GM12878 (cell line): ENCODE measurements around the gene MICALL2. TPM values are rescaled to one million over a fixed set of nuclear protein-coding genes. Genes with fewer than 3 reads are reported as not detected.

Source experiments
- ATAC-seq: fragments of 200-7000 bp; cut with Tn5 transposase; 3 replicates; pipeline ENCODE4 v1.9.1; 2020; ENCODE audit warnings: mild to moderate bottlenecking, moderate library complexity
- BruUV-seq: library from RNA; stranded (reverse); fragments of 400-500 nt; replicated peaks from 2 replicates; lab custom pipeline; 2021; lab: Mats Ljungman, UMichigan
- CTCF ChIA-PET: fragments of 300-600 bp; sonication (Branson Sonifier 250); formaldehyde crosslinking; extraction: SDS; loops from one replicate; lab custom pipeline; 2021; ENCODE audit warnings: inconsistent platforms; lab: Yijun Ruan, JAX
- POLR2A ChIA-PET: fragments of 350-600 bp; formaldehyde crosslinking; extraction: SDS; loops from one replicate; lab custom pipeline; 2021; ENCODE audit warnings: inconsistent platforms; lab: Charles Lee
- RAD21 ChIA-PET: fragments of 300-600 bp; sonication (Branson Sonifier 250); formaldehyde crosslinking; loops from one replicate; lab custom pipeline; 2023; ENCODE audit warnings: antibody characterized with exemption; ENCODE audit not compliant: unreplicated experiment; lab: Charles Lee
- SMC1A ChIA-PET: fragments of 300-600 bp; sonication (Branson Sonifier 250); formaldehyde crosslinking; loops from one replicate; lab custom pipeline; 2023; ENCODE audit not compliant: unreplicated experiment, uncharacterized antibody; lab: Charles Lee
- DNase-seq: peaks from one replicate; pipeline ENCODE4 v3.0.0-alpha.2; 2011; ENCODE audit warnings: low read depth, low spot score
- FAIRE-seq: peaks from 3 replicates; lab custom pipeline; 2011; peaks lifted over from hg19 to GRCh38; lab: Jason Lieb, UNC
- H2AFZ ChIP-seq: 2 replicates; pipeline ENCODE4 v1.6.0; 2011; ENCODE audit warnings: low read depth, low read length, control low read depth; ENCODE audit not compliant: control insufficient read depth
- H3K27ac ChIP-seq: 2 replicates; pipeline ENCODE4 v1.5.1; 2011; ENCODE audit warnings: control low read depth; ENCODE audit not compliant: control insufficient read depth, insufficient read depth
- H3K27me3 ChIP-seq, 2 experiments: replicated peaks in 1 of 2; 2 replicates each; pipeline versions ENCODE4 v1.6.0 to v1.6.1; 2011; ENCODE audit warnings: low read length in 1 of 2; ENCODE audit not compliant: control insufficient read depth in 2 of 2, insufficient read depth in 2 of 2
- H3K36me3 ChIP-seq, 2 experiments: 2 replicates each; pipeline ENCODE4 v1.5.1; 2011; ENCODE audit warnings: low read length in 1 of 2; ENCODE audit not compliant: control insufficient read depth in 2 of 2, insufficient read depth in 2 of 2
- H3K4me1 ChIP-seq: 2 replicates; pipeline ENCODE4 v1.6.1; 2011; ENCODE audit warnings: mild to moderate bottlenecking, low read length, moderate library complexity, mixed read lengths; ENCODE audit not compliant: control insufficient read depth, insufficient read depth
- H3K4me2 ChIP-seq: 2 replicates; pipeline ENCODE4 v1.6.0; 2011; ENCODE audit warnings: control low read depth; ENCODE audit not compliant: control insufficient read depth, insufficient read depth
- H3K4me3 ChIP-seq: fragments of 200-600 bp; sonication (generic); 2 replicates; pipeline ENCODE4 v1.5.1; 2016
- H3K79me2 ChIP-seq: 2 replicates; pipeline ENCODE4 v1.6.0; 2011; ENCODE audit warnings: low read length; ENCODE audit not compliant: control insufficient read depth, insufficient read depth
- H3K9ac ChIP-seq: 2 replicates; pipeline ENCODE4 v1.8.0; 2011; ENCODE audit warnings: low read length, control low read depth, mixed read lengths; ENCODE audit not compliant: control insufficient read depth, insufficient read depth
- H3K9me3 ChIP-seq: replicated peaks from 3 replicates; pipeline ENCODE4 v1.5.1; 2011; ENCODE audit warnings: mild to moderate bottlenecking, low read length; ENCODE audit not compliant: control insufficient read depth, insufficient read depth
- H4K20me1 ChIP-seq: 2 replicates; pipeline ENCODE4 v1.6.0; 2011; ENCODE audit not compliant: control insufficient read depth, insufficient read depth
- BACH1 ChIP-seq: fragments of 450-650 bp; IDR thresholded peaks from 2 replicates; pipeline ENCODE4 v1.6.1; 2017; ENCODE audit warnings: mild to moderate bottlenecking, borderline replicate concordance
- BMI1 ChIP-seq: fragments of 450-650 bp; IDR thresholded peaks from 2 replicates; pipeline ENCODE4 v1.6.1; 2016; ENCODE audit warnings: mild to moderate bottlenecking, moderate library complexity, borderline replicate concordance
- CTCF ChIP-seq, 3 experiments: IDR thresholded peaks in 2 of 3; conservative IDR thresholded peaks in 1 of 3; 2 replicates each; pipeline ENCODE4 v1.5.1; 2011; ENCODE audit warnings: low read depth in 3 of 3, low read length in 3 of 3, mild to moderate bottlenecking in 3 of 3, control low read depth in 2 of 3, moderate library complexity in 2 of 3, inconsistent platforms in 1 of 3, mixed read lengths in 1 of 3; ENCODE audit not compliant: control insufficient read depth in 2 of 3, insufficient read depth in 1 of 3; ENCODE audit errors: extremely low read depth in 1 of 3
- DPF2 ChIP-seq: fragments of 450-650 bp; IDR thresholded peaks from 2 replicates; pipeline ENCODE4 v1.6.1; 2017; ENCODE audit warnings: mild to moderate bottlenecking
- GATAD2B ChIP-seq: fragments of 450-650 bp; conservative IDR thresholded peaks from 2 replicates; pipeline ENCODE4 v1.6.1; 2017; ENCODE audit warnings: low read depth, mild to moderate bottlenecking, moderate library complexity
- LARP7 ChIP-seq: fragments of 450-650 bp; IDR thresholded peaks from 2 replicates; pipeline ENCODE4 v1.6.1; 2017; ENCODE audit warnings: mild to moderate bottlenecking
- NR2F1 ChIP-seq: fragments of 450-650 bp; conservative IDR thresholded peaks from 2 replicates; pipeline ENCODE4 v1.6.1; 2017; ENCODE audit warnings: mild to moderate bottlenecking
- RUNX3 ChIP-seq: IDR thresholded peaks from 2 replicates; pipeline ENCODE4 v1.6.1; 2012; ENCODE audit warnings: low read length, inconsistent platforms
- SMC3 ChIP-seq: IDR thresholded peaks from 2 replicates; pipeline ENCODE4 v1.6.1; 2011; ENCODE audit warnings: low read length, improper control_type of control experiment, borderline replicate concordance
- SP1 ChIP-seq: IDR thresholded peaks from one replicate; pipeline ENCODE4 v1.6.1; 2011; ENCODE audit warnings: low read depth, low read length
- TCF12 ChIP-seq: IDR thresholded peaks from 2 replicates; pipeline ENCODE4 v1.6.1; 2011; ENCODE audit warnings: low read depth, mild to moderate bottlenecking, low read length
- TCF3 ChIP-seq: IDR thresholded peaks from 2 replicates; pipeline ENCODE4 v1.6.1; 2012; ENCODE audit warnings: low read depth, mild to moderate bottlenecking, low read length, borderline replicate concordance; ENCODE audit not compliant: insufficient read depth
- ZNF384 ChIP-seq: IDR thresholded peaks from 2 replicates; pipeline ENCODE4 v1.6.1; 2012; ENCODE audit warnings: low read depth, mild to moderate bottlenecking, low read length, improper control_type of control experiment, borderline replicate concordance
- WGBS: methylation state at CpG from one replicate; pipeline ENCODE4 v1.1.6; 2016; ENCODE audit warnings: low lambda C conversion rate; ENCODE audit not compliant: insufficient replicate concordance, insufficient coverage; ENCODE audit errors: missing lambda C conversion rate; 5-methylcytosine and 5-hydroxymethylcytosine counted together
- in situ Hi-C: fragments of 300-500 bp; cut with MboI; formaldehyde crosslinking; loops from 9 replicates; pipeline ENCODE4 v1.14.3; 2018; ENCODE audit warnings: mixed read lengths
- intact Hi-C: fragments of 100-400 bp; cut with micrococcal nuclease; formaldehyde crosslinking; loops from one replicate; pipeline ENCODE4 v1.14.2; 2022; ENCODE audit not compliant: unreplicated experiment
- polyA plus RNA-seq, 11 experiments: library from polyadenylated mRNA; depleted of rRNA in 4 of 11; unstranded in 6 of 11; stranded (reverse) in 5 of 11; fragments of >200 nt; fragmentation: Nextera tagmentation in 4 of 11; fragmentation: Illumina TruSeq in 1 of 11; extraction: Ambion mirVana in 4 of 11; extraction: Trizol in 1 of 11; gene quantifications; 1 replicate in 1 of 11; 2 replicates in 10 of 11; pipeline versions ENCODE4 v1.2.1 to v1.2.3, GENCODE V29; 2011 to 2016; ENCODE audit warnings: inconsistent platforms in 2 of 11, missing spikeins in 2 of 11, low read depth in 1 of 11
- total RNA-seq, 4 experiments: library from RNA; depleted of rRNA in 3 of 4; stranded (reverse); fragments of >200 nt in 3 of 4; fragmentation: Illumina TruSeq in 1 of 4; extraction: Trizol in 1 of 4; gene quantifications; 2 replicates each; pipeline versions ENCODE4 v1.2.1 to v1.2.3, GENCODE V29; 2013 to 2021

MICALL2 gene
- total and polyA plus RNA-seq, 10 of the 15 experiments (the other 5 are each of a cell fraction or from before 2014, with no cell fraction given), result 0.04 to 1.7 (median 0.83) TPM; not detected in 3

- POLR2A ChIA-PET, result no interaction called here
Observed at GRCh38 chr7:1413936-1414639, 45.2 kb downstream of the MICALL2 start.

DNA sequence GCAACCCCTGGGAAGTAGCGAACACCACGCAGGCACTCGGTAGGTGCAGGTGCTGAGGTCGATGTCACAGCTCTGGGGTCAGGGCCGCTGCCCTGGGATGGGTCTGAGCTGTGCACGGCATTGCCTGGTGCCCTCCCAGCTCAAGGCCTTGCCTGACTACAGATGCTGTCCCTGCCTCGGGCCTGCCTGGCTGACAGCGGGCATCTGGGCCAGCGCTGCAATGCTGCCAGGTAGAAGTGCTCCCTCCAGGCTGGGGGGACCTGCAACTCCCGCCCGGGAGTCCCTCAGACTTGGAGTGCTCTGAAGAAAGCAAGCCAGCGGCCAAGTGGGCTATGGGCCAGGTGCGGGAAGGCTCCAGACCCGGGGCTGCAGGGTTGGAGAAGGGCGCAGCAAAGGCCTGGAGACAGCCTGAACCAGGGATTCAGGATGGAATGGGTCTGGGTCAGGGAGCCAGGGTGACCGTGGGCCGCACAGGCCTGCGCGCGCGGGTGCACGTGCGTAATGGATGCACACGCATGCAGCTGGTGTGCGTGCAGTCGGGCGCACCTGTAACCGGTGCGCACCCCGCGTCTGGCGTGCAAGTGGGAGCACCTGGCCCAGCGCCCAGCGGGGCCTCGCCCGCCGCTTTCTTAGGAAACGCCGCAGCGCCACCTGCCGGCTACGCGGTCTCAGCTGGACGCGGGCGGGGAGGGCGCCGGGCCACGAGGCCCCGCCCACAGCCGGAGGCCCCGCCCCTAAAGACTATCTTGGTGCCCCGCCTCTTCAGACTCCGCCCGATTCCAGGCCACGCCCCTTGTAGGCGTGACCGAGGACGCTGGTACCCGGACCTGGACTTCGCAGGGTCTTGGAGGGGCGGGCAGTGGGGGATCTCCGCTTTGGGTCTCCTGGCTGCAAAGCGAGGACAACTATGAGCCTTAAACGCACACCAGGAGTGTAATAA lies 46.7 kb downstream of the MICALL2 start:
- Histone ChIP-seq H3K9ac (no peak overlapping the region), H3K9me3 (no peaks in the 10 kb centered on the region), H3K27ac (no peak overlapping the region), H3K4me1 (peaks cover 6% of the 10 kb centered on the region), H3K4me3 (no peak overlapping the region), H3K27me3 (no peaks in the 10 kb centered on the region), H3K4me2 (no peak overlapping the region), H3K79me2 (no peaks in the 10 kb centered on the region), H2AFZ (no peak overlapping the region), H4K20me1 (no peaks in the 10 kb centered on the region), H3K36me3 (no peaks in the 10 kb centered on the region)
- ChIA-PET RAD21 (no interaction called here), POLR2A (interaction anchor here (0.7 kb wide), 1 partner anchor 73 kb away, joined by 4 read pairs; no protein-coding TSS in a partner anchor), SMC1A (no interaction called here), CTCF (interaction anchor here (0.7 to 1.5 kb wide), 3 partner anchors 20 to 229 kb away, joined by 3 to 4 read pairs (median 3); no protein-coding TSS in a partner anchor)
- DNase-seq (no peak), FAIRE-seq (no peak), ATAC-seq (peak; percentile 93)
- in situ Hi-C loops (no loop called here), intact Hi-C loops (loop anchor here (5.0 kb wide), 1 partner anchor 185 kb away; no protein-coding TSS in a partner anchor)
- WGBS, result 25% methylated on average over 50 of the region's 65 CpGs
- no TSS peak for BruUV-seq
- TF ChIP-seq SP1 (peak; percentile 34), SMC3 (peak; percentile 38; the same call in 1 of the 2 replicates), TCF12 (peak; percentile 67), NR2F1 (0 out of 2 replicates have a peak, but pooled peaks have one; percentile 25), CTCF (IDR thresholded peaks at IDR 0.05 in 2 of 3, conservative IDR thresholded peaks at IDR 0.05 in 1 of 3; ENCODE audit: control insufficient read depth in 2 of 3, extremely low read depth in 1 of 3, insufficient read depth in 1 of 3, low read depth in 3 of 3, low read length in 3 of 3) (peak; percentile 64 to 77 (median 70)), BACH1 (0 out of 2 replicates have a peak, but pooled peaks have one; percentile 31), RUNX3 (peak; percentile 24; the same call in 1 of the 2 replicates), GATAD2B (0 out of 2 replicates have a peak, but pooled peaks have one; percentile 32), DPF2 (peak; percentile 42; the same call in 1 of the 2 replicates), TCF3 (peak; percentile 62; the same call in 1 of the 2 replicates), LARP7 (peak; percentile 70), BMI1 (no peak)

More at GRCh38 chr7:1413936-1414639, 45.2 kb downstream of the MICALL2 start:
- in situ Hi-C loops, result no loop called here
- intact Hi-C loops, result loop anchor here (5.0 kb wide), 1 partner anchor 187 kb away; no protein-coding TSS in a partner anchor
- Histone ChIP-seq H3K9ac (no peak overlapping the region), H3K79me2 (no peaks in the 10 kb centered on the region), H3K4me3 (no peak overlapping the region), H3K27ac (no peak overlapping the region), H4K20me1 (no peaks in the 10 kb centered on the region), H3K4me1 (peaks cover 11% of the 10 kb centered on the region), H3K9me3 (no peaks in the 10 kb centered on the region), H3K4me2 (no peak overlapping the region), H2AFZ (no peak overlapping the region), H3K36me3 (no peaks in the 10 kb centered on the region), H3K27me3 (no peaks in the 10 kb centered on the region)
- ChIA-PET CTCF (interaction anchor here (1.2 kb wide), 1 partner anchor 18 kb away, joined by 4 read pairs; no protein-coding TSS in a partner anchor), SMC1A (no interaction called here), RAD21 (no interaction called here)
- ATAC-seq, result no peak
- WGBS, result 51% methylated on average over 10 of the region's 21 CpGs
- no TSS peak for BruUV-seq
- no peak for DNase-seq
- FAIRE-seq, result no peak
- TF ChIP-seq ZNF384 (no peak), DPF2 (0 out of 2 replicates have a peak, but pooled peaks have one; percentile 23)
